AG10803 (cell line): ENCODE data around the gene SPTAN1.

ENCODE experiments used
- DNase-seq: peaks from one replicate; pipeline ENCODE4 v3.0.0; 2010; ENCODE audit warnings: low read depth
- H3K4me3 ChIP-seq: 2 replicates; pipeline ENCODE4 v1.5.1; 2011; ENCODE audit warnings: mild to moderate bottlenecking, low read length, control low read depth
- CTCF ChIP-seq: conservative IDR thresholded peaks from 2 replicates; pipeline ENCODE4 v1.5.1; 2011; ENCODE audit warnings: mild to moderate bottlenecking, low read length, control low read depth, inconsistent platforms

Gene SPTAN1

GRCh38 chr9:128627906-128628305 lies 75.5 kb downstream of the SPTAN1 start:
- TF ChIP-seq CTCF, result no peak
- H3K4me3 ChIP-seq, result no peak overlapping the region
- DNase-seq, result no peak

GRCh38 chr9:128628471-128629048 lies 76.2 kb downstream of the SPTAN1 start:
- no peak for DNase-seq
- no peak overlapping the region for H3K4me3 ChIP-seq
- no peak for TF ChIP-seq CTCF

- DNase-seq, result no peak
- no peak overlapping the region for H3K4me3 ChIP-seq
These were observed 76.7 kb downstream of the SPTAN1 start for GRCh38 chr9:128629136-128629535.

GRCh38 chr9:128629852-128630545 lies 77.6 kb downstream of the SPTAN1 start:
- DNase-seq, result no peak
- no peak overlapping the region for H3K4me3 ChIP-seq
- TF ChIP-seq CTCF, result no peak

More at GRCh38 chr9:128629136-128629535, 76.7 kb downstream of the SPTAN1 start:
- no peak for TF ChIP-seq CTCF

GRCh38 chr9:128631636-128632035 lies 79.2 kb downstream of the SPTAN1 start:
- no peak for DNase-seq
- no peak overlapping the region for H3K4me3 ChIP-seq
- TF ChIP-seq CTCF, result no peak

GRCh38 chr9:128632066-128632465 lies 79.7 kb downstream of the SPTAN1 start:
- no peak overlapping the region for H3K4me3 ChIP-seq
- no peak for TF ChIP-seq CTCF
- no peak for DNase-seq

GRCh38 chr9:128632486-128632885 lies 80.1 kb downstream of the SPTAN1 start:
- DNase-seq, result no peak
- TF ChIP-seq CTCF, result no peak
- H3K4me3 ChIP-seq, result no peak overlapping the region
